ENCODE measurements around the gene IL26.

GRCh38 chr12:68154779-68155178 is 70.8 kb downstream of the IL26 start:
- TF ChIP-seq, protein P1, sequence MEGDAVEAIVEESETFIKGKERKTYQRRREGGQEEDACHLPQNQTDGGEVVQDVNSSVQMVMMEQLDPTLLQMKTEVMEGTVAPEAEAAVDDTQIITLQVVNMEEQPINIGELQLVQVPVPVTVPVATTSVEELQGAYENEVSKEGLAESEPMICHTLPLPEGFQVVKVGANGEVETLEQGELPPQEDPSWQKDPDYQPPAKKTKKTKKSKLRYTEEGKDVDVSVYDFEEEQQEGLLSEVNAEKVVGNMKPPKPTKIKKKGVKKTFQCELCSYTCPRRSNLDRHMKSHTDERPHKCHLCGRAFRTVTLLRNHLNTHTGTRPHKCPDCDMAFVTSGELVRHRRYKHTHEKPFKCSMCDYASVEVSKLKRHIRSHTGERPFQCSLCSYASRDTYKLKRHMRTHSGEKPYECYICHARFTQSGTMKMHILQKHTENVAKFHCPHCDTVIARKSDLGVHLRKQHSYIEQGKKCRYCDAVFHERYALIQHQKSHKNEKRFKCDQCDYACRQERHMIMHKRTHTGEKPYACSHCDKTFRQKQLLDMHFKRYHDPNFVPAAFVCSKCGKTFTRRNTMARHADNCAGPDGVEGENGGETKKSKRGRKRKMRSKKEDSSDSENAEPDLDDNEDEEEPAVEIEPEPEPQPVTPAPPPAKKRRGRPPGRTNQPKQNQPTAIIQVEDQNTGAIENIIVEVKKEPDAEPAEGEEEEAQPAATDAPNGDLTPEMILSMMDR (IDR thresholded peaks at IDR 0.05), result no peak
- no peak for TF ChIP-seq POLR2A (IDR thresholded peaks at IDR 0.05)
